Left ventricle myocardium inferior (tissue), 1 donor: ENCODE results near the gene DDX51. TPM values are rescaled to one million over a fixed set of nuclear protein-coding genes. Genes with fewer than 3 reads are reported as not detected.
A peak's percentile ranks its signal among the peaks of the same experiment; 100 is the strongest.

Experiments
- DNase-seq: peaks from one replicate; pipeline ENCODE4 v3.0.0-alpha.2; 2020
- H3K27ac ChIP-seq: fragments of 200-600 bp; replicated peaks from 2 replicates; pipeline ENCODE4 v1.8.0; 2021
- H3K27me3 ChIP-seq: fragments of 200-600 bp; 2 replicates; pipeline ENCODE4 v1.8.0; 2021; ENCODE audit warnings: low read depth
- H3K36me3 ChIP-seq: fragments of 200-600 bp; 2 replicates; pipeline ENCODE4 v1.8.0; 2021
- H3K4me1 ChIP-seq: fragments of 200-600 bp; 2 replicates; pipeline ENCODE4 v1.8.0; 2021
- H3K4me3 ChIP-seq: fragments of 200-600 bp; 2 replicates; pipeline ENCODE4 v1.8.0; 2021; ENCODE audit warnings: mild to moderate bottlenecking, moderate library complexity
- H3K9me3 ChIP-seq: fragments of 200-600 bp; replicated peaks from 2 replicates; pipeline ENCODE4 v1.8.0; 2021
- CTCF ChIP-seq: fragments of 200-600 bp; IDR thresholded peaks from 2 replicates; pipeline ENCODE4 v1.8.0; 2021; ENCODE audit warnings: antibody characterized with exemption, mild to moderate bottlenecking, borderline replicate concordance
- intact Hi-C: fragments of 100-400 bp; cut with micrococcal nuclease; formaldehyde crosslinking; loops from one replicate; pipeline ENCODE4 v1.11.0; 2022
- total RNA-seq: library from RNA; stranded (reverse); fragmentation: NEBNext Ultra II Directional; extraction: Animal tissue kit (Norgen Biotek cat#: 25700); gene quantifications from one replicate; pipeline ENCODE4 v1.2.1, GENCODE V29; 2021
- donor health status: DM: no; HTN: yes; CAD: no; lungs with severe emphysema.

Gene DDX51
- total RNA-seq, 1 donor from 2014 or later, result 9.0 TPM

- TF ChIP-seq CTCF, result no peak
- intact Hi-C loops, result no loop called here
- peak; percentile 15 for DNase-seq
- Histone ChIP-seq H3K27me3 (no peaks in the 10 kb centered on the region), H3K4me3 (no peak overlapping the region), H3K36me3 (peaks cover 26% of the 10 kb centered on the region), H3K9me3 (no peaks in the 10 kb centered on the region), H3K27ac (no peak overlapping the region), H3K4me1 (peaks cover 28% of the 10 kb centered on the region)
Observed at GRCh38 chr12:132147423-132148367, 3.6 kb upstream of the DDX51 start.

- DNase-seq, result peak; percentile 11
Observed at GRCh38 chr12:132146772-132147422, 2.8 kb upstream of the DDX51 start.

GRCh38 chr12:132146098-132146497, 2.0 kb upstream of the DDX51 start:
- Histone ChIP-seq H3K27ac (no peak overlapping the region), H3K9me3 (no peaks in the 10 kb centered on the region), H3K36me3 (peaks cover 30% of the 10 kb centered on the region), H3K27me3 (no peaks in the 10 kb centered on the region), H3K4me3 (no peak overlapping the region), H3K4me1 (peaks cover 34% of the 10 kb centered on the region)
- intact Hi-C loops, result no loop called here
- no peak for DNase-seq
- no peak for TF ChIP-seq CTCF

More at GRCh38 chr12:132146772-132147422, 2.8 kb upstream of the DDX51 start:
- Histone ChIP-seq H3K9me3 (no peaks in the 10 kb centered on the region), H3K27me3 (no peaks in the 10 kb centered on the region), H3K36me3 (peaks cover 30% of the 10 kb centered on the region), H3K27ac (no peak overlapping the region), H3K4me1 (peaks cover 34% of the 10 kb centered on the region), H3K4me3 (no peak overlapping the region)
- intact Hi-C loops, result no loop called here
- no peak for TF ChIP-seq CTCF

GRCh38 chr12:132145334-132145733, 1.2 kb upstream of the DDX51 start:
- no peak for TF ChIP-seq CTCF
- no peak overlapping the region for H3K27ac ChIP-seq
- H3K4me3 ChIP-seq, result peak overlapping the region; percentile 83
- no peak for DNase-seq
- H3K9me3 ChIP-seq, result no peaks in the 10 kb centered on the region
- peaks cover 34% of the 10 kb centered on the region for H3K36me3 ChIP-seq
- H3K27me3 ChIP-seq, result no peaks in the 10 kb centered on the region
- intact Hi-C loops, result no loop called here
- H3K4me1 ChIP-seq, result peaks cover 34% of the 10 kb centered on the region

GRCh38 chr12:132144810-132145168, 670 bp upstream of the DDX51 start:
- no peak for DNase-seq
- H3K27ac ChIP-seq, result peak overlapping the region; percentile 86
- TF ChIP-seq CTCF, result no peak

More at GRCh38 chr12:132144810-132145168, 670 bp upstream of the DDX51 start:
- H3K4me1 ChIP-seq, result peaks cover 34% of the 10 kb centered on the region
- no peaks in the 10 kb centered on the region for H3K27me3 ChIP-seq
- peak overlapping the region; percentile 83 for H3K4me3 ChIP-seq
- peaks cover 39% of the 10 kb centered on the region for H3K36me3 ChIP-seq
- intact Hi-C loops, result no loop called here
- no peaks in the 10 kb centered on the region for H3K9me3 ChIP-seq
